Measurements from ENCODE around the gene YIPF3. TPM values are rescaled to one million over a fixed set of nuclear protein-coding genes. Genes with fewer than 3 reads are reported as not detected.

Gene YIPF3
- polyA plus RNA-seq, 1 donor from 2014 or later: 244 TPM

GRCh38 chr6:43508481-43509141, 8.1 kb downstream of the YIPF3 start:
- H2AFZ ChIP-seq (ENCODE audit: low read depth, low read length): no peak overlapping the region
- peak overlapping the region; percentile 81 for H3K9ac ChIP-seq (ENCODE audit: low read length)
- H3K9me3 ChIP-seq (ENCODE audit: low read length): no peaks in the 10 kb centered on the region
- H3F3A ChIP-seq (ENCODE audit: insufficient read depth, low read length, poor library complexity, severe bottlenecking): no peaks in the 10 kb centered on the region
- H3K27ac ChIP-seq (ENCODE audit: low read length): no peak overlapping the region
- H3K27me3 ChIP-seq (ENCODE audit: insufficient read depth, low read depth, low read length): no peaks in the 10 kb centered on the region
- H3K79me2 ChIP-seq (replicated peaks; ENCODE audit: insufficient read depth, low read length): no peaks in the 10 kb centered on the region
- H3K36me3 ChIP-seq (ENCODE audit: insufficient read depth, low read length): peaks cover 5% of the 10 kb centered on the region
- TF ChIP-seq POLR2AphosphoS5 (IDR thresholded peaks at IDR 0.05) (no peak), REST (IDR thresholded peaks at IDR 0.05; ENCODE audit: borderline replicate concordance) (no peak), CTCF (IDR thresholded peaks at IDR 0.05; ENCODE audit: poor library complexity, severe bottlenecking) (no peak), EP300 (conservative IDR thresholded peaks at IDR 0.05; ENCODE audit: poor library complexity, severe bottlenecking) (no peak), SMC3 (conservative IDR thresholded peaks at IDR 0.05; ENCODE audit: poor library complexity) (no peak), RAD21 (conservative IDR thresholded peaks at IDR 0.05) (no peak)
- peak overlapping the region; percentile 75 for H3K4me3 ChIP-seq (ENCODE audit: low read length)
- no peaks in the 10 kb centered on the region for H4K20me1 ChIP-seq (ENCODE audit: insufficient read depth)
- H3K4me2 ChIP-seq (ENCODE audit: low read length): peak overlapping the region; percentile 87
- no peaks in the 10 kb centered on the region for H3K9me2 ChIP-seq (ENCODE audit: insufficient read depth, low read length)

- Histone ChIP-seq H3K9me2 (ENCODE audit: insufficient read depth, low read length) (no peaks in the 10 kb centered on the region), H3K79me2 (replicated peaks; ENCODE audit: insufficient read depth, low read length) (no peaks in the 10 kb centered on the region), H4K20me1 (ENCODE audit: insufficient read depth) (no peaks in the 10 kb centered on the region), H3K27me3 (ENCODE audit: insufficient read depth, low read depth, low read length) (no peaks in the 10 kb centered on the region), H3K9ac (ENCODE audit: low read length) (no peak overlapping the region), H3F3A (ENCODE audit: insufficient read depth, low read length, poor library complexity, severe bottlenecking) (no peaks in the 10 kb centered on the region), H3K27ac (ENCODE audit: low read length) (no peak overlapping the region), H3K4me2 (ENCODE audit: low read length) (no peak overlapping the region), H3K4me3 (ENCODE audit: low read length) (no peak overlapping the region), H3K36me3 (ENCODE audit: insufficient read depth, low read length) (peaks cover 5% of the 10 kb centered on the region), H3K9me3 (ENCODE audit: low read length) (no peaks in the 10 kb centered on the region), H2AFZ (ENCODE audit: low read depth, low read length) (no peak overlapping the region)
- TF ChIP-seq MXI1 (conservative IDR thresholded peaks at IDR 0.05; ENCODE audit: poor library complexity, severe bottlenecking) (no peak), CTCF (IDR thresholded peaks at IDR 0.05; ENCODE audit: poor library complexity, severe bottlenecking) (peak; percentile 96), TAF1 (IDR thresholded peaks at IDR 0.05; ENCODE audit: low read depth) (no peak), SMC3 (conservative IDR thresholded peaks at IDR 0.05; ENCODE audit: poor library complexity) (peak; percentile 85), RAD21 (conservative IDR thresholded peaks at IDR 0.05) (peak; percentile 90), EZH2 (IDR thresholded peaks at IDR 0.05; ENCODE audit: borderline replicate concordance, insufficient read depth, low read length, poor library complexity, severe bottlenecking) (no peak), EP300 (conservative IDR thresholded peaks at IDR 0.05; ENCODE audit: poor library complexity, severe bottlenecking) (no peak), REST (IDR thresholded peaks at IDR 0.05; ENCODE audit: borderline replicate concordance) (no peak), POLR2AphosphoS5 (IDR thresholded peaks at IDR 0.05) (no peak)
Measured at GRCh38 chr6:43506667-43507471, 9.9 kb downstream of the YIPF3 start.

All from neural cell (in vitro differentiated cells).